ENCODE data around the gene SCARF1.

The SCARF1 gene

DNA sequence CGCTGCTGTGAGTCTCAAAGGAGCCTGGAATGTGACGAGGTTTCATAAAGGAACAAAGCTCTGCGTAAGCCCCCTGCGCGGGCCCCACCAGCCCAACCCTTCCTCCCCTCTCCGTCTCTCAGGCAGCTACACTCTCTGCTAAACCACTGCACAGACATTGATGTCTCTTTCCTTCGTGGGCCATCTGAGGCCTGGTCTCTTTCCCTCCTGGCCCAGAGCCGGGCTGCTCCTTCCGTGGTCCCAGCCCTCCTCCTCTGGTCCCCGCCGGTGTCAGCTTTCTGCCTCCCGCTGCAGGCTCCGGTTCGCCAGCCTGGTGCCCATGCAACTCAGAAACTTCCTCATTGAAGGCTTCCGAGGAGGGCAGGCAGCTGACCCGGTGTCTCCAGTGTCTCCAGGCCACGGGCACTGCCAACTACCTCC is 7.4 kb downstream of the SCARF1 start (continued):
- TF ChIP-seq, protein P1, sequence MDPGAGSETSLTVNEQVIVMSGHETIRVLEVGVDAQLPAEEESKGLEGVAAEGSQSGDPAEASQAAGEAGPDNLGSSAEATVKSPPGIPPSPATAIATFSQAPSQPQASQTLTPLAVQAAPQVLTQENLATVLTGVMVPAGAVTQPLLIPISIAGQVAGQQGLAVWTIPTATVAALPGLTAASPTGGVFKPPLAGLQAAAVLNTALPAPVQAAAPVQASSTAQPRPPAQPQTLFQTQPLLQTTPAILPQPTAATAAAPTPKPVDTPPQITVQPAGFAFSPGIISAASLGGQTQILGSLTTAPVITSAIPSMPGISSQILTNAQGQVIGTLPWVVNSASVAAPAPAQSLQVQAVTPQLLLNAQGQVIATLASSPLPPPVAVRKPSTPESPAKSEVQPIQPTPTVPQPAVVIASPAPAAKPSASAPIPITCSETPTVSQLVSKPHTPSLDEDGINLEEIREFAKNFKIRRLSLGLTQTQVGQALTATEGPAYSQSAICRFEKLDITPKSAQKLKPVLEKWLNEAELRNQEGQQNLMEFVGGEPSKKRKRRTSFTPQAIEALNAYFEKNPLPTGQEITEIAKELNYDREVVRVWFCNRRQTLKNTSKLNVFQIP (CRISPR knock-in tag; IDR thresholded peaks at IDR 0.05; ENCODE audit: borderline replicate concordance, low read depth), result no peak

DNA sequence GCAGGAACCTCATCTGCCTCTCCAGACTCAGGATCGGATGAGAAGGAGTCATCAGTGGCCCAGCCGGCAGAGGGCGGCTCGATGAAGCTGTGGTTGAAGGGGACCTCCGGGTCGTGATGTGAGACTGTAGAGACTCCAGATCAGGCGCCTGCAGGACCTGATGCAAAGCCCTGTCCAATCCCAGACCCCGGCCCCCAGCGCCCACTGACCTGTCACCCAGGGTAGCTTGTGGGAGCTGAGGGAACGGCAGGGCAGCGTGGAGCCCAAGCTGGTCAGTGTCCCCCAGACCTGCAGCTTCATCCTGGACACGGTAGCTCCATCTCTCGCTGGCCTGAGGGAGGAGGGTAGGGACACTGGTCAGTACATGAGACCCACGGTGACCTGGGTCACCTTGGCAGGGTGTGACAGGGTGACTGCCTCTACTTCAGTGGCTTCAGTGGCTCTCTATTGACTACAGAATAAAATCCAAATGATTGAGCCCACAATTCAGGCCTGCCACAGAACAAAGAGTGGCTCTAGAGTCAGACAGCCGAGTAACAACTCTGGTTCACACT is 8.7 kb downstream of the SCARF1 start:
- ATAC-seq, result no peak
- TF ChIP-seq ZNF70 (CRISPR knock-in tag; IDR thresholded peaks at IDR 0.05) (no peak), GLIS3 (CRISPR knock-in tag; IDR thresholded peaks at IDR 0.05) (no peak), ZC3H10 (CRISPR knock-in tag; IDR thresholded peaks at IDR 0.05) (no peak), ZFP30 (CRISPR knock-in tag; IDR thresholded peaks at IDR 0.05) (no peak), ESRRG (CRISPR knock-in tag; IDR thresholded peaks at IDR 0.05) (no peak), OSR1 (CRISPR knock-in tag; IDR thresholded peaks at IDR 0.05) (no peak), BACH2 (CRISPR knock-in tag; IDR thresholded peaks at IDR 0.05; ENCODE audit: borderline replicate concordance) (no peak)
- TF ChIP-seq, protein P2, sequence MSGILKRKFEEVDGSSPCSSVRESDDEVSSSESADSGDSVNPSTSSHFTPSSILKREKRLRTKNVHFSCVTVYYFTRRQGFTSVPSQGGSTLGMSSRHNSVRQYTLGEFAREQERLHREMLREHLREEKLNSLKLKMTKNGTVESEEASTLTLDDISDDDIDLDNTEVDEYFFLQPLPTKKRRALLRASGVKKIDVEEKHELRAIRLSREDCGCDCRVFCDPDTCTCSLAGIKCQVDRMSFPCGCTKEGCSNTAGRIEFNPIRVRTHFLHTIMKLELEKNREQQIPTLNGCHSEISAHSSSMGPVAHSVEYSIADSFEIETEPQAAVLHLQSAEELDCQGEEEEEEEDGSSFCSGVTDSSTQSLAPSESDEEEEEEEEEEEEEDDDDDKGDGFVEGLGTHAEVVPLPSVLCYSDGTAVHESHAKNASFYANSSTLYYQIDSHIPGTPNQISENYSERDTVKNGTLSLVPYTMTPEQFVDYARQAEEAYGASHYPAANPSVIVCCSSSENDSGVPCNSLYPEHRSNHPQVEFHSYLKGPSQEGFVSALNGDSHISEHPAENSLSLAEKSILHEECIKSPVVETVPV (CRISPR knock-in tag; IDR thresholded peaks at IDR 0.05), result no peak
- TF ChIP-seq, protein P3, sequence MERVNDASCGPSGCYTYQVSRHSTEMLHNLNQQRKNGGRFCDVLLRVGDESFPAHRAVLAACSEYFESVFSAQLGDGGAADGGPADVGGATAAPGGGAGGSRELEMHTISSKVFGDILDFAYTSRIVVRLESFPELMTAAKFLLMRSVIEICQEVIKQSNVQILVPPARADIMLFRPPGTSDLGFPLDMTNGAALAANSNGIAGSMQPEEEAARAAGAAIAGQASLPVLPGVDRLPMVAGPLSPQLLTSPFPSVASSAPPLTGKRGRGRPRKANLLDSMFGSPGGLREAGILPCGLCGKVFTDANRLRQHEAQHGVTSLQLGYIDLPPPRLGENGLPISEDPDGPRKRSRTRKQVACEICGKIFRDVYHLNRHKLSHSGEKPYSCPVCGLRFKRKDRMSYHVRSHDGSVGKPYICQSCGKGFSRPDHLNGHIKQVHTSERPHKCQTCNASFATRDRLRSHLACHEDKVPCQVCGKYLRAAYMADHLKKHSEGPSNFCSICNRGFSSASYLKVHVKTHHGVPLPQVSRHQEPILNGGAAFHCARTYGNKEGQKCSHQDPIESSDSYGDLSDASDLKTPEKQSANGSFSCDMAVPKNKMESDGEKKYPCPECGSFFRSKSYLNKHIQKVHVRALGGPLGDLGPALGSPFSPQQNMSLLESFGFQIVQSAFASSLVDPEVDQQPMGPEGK (CRISPR knock-in tag; IDR thresholded peaks at IDR 0.05; ENCODE audit: borderline replicate concordance), result no peak
- TF ChIP-seq, protein P4, sequence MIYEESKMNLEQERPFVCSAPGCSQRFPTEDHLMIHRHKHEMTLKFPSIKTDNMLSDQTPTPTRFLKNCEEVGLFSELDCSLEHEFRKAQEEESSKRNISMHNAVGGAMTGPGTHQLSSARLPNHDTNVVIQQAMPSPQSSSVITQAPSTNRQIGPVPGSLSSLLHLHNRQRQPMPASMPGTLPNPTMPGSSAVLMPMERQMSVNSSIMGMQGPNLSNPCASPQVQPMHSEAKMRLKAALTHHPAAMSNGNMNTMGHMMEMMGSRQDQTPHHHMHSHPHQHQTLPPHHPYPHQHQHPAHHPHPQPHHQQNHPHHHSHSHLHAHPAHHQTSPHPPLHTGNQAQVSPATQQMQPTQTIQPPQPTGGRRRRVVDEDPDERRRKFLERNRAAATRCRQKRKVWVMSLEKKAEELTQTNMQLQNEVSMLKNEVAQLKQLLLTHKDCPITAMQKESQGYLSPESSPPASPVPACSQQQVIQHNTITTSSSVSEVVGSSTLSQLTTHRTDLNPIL (CRISPR knock-in tag; IDR thresholded peaks at IDR 0.05; ENCODE audit: low read depth), result no peak

DNA sequence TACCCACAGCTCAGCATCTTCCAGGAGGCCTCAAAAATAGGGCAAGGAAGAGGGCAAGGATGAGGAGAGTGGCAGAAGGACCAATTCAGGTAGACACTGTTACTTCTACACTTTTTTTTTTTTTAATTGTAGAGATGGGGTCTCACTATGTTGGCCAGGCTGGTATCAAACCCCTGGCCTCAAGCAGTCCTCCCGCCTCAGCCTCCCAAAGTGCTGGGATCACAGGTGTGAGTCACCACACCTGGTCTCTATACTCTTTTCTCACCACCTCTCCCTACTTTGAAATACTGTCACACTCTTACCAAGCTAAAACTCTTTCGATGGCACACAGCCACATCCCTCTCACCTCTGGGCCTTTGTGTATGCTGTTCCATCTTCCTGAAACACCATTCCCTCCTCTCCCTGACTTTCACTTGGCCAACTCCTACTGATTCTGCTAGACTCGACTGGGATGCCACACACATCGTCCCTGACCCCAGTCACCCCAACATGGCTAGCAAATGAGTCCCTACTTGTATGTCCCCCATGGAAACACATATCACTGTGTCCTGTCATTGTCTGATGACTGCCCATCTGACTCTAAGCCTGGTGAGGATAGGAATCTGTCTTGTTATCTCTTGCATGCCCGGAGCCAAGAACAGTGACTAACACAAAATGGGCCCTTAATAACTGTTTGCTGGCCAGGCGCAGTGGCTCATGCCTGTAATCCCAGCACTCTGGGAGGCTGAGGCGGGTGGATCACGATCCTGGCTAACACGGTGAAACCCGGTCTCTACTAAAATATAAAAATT is 9.7 kb downstream of the SCARF1 start:
- TF ChIP-seq ESRRG (CRISPR knock-in tag; IDR thresholded peaks at IDR 0.05) (no peak), PPARA (CRISPR knock-in tag; IDR thresholded peaks at IDR 0.05; ENCODE audit: borderline replicate concordance) (no peak), SNAI2 (CRISPR knock-in tag; IDR thresholded peaks at IDR 0.05) (no peak), ZC3H10 (CRISPR knock-in tag; IDR thresholded peaks at IDR 0.05) (no peak), GLIS3 (CRISPR knock-in tag; IDR thresholded peaks at IDR 0.05) (no peak), ZNF8 (CRISPR knock-in tag; IDR thresholded peaks at IDR 0.05) (no peak), RARB (CRISPR knock-in tag; IDR thresholded peaks at IDR 0.05) (no peak), ZFP3 (CRISPR knock-in tag; IDR thresholded peaks at IDR 0.05) (no peak), ZFP30 (CRISPR knock-in tag; IDR thresholded peaks at IDR 0.05) (no peak), TOX (CRISPR knock-in tag; IDR thresholded peaks at IDR 0.05; ENCODE audit: borderline replicate concordance) (no peak), TCF4 (CRISPR knock-in tag; IDR thresholded peaks at IDR 0.05; ENCODE audit: borderline replicate concordance) (no peak)
- TF ChIP-seq, protein P5, sequence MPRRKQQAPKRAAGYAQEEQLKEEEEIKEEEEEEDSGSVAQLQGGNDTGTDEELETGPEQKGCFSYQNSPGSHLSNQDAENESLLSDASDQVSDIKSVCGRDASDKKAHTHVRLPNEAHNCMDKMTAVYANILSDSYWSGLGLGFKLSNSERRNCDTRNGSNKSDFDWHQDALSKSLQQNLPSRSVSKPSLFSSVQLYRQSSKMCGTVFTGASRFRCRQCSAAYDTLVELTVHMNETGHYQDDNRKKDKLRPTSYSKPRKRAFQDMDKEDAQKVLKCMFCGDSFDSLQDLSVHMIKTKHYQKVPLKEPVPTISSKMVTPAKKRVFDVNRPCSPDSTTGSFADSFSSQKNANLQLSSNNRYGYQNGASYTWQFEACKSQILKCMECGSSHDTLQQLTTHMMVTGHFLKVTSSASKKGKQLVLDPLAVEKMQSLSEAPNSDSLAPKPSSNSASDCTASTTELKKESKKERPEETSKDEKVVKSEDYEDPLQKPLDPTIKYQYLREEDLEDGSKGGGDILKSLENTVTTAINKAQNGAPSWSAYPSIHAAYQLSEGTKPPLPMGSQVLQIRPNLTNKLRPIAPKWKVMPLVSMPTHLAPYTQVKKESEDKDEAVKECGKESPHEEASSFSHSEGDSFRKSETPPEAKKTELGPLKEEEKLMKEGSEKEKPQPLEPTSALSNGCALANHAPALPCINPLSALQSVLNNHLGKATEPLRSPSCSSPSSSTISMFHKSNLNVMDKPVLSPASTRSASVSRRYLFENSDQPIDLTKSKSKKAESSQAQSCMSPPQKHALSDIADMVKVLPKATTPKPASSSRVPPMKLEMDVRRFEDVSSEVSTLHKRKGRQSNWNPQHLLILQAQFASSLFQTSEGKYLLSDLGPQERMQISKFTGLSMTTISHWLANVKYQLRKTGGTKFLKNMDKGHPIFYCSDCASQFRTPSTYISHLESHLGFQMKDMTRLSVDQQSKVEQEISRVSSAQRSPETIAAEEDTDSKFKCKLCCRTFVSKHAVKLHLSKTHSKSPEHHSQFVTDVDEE (CRISPR knock-in tag; IDR thresholded peaks at IDR 0.05), result no peak

More for the DNA sequence above, 9.7 kb downstream of the SCARF1 start:
- ATAC-seq, result no peak
